Testis (tissue), 2 donors: ENCODE data around the gene PAX8.

Experiments used
- POLR2A ChIP-seq: fragments of 450-650 bp; IDR thresholded peaks from one replicate; pipeline ENCODE4 v1.6.1; 2017; ENCODE audit warnings: antibody characterized with exemption, mild to moderate bottlenecking, moderate library complexity
- TF ChIP-seq, protein P1 (sequence below), 3 experiments: fragments of 450-650 bp in 2 of 3; fragments of 200-600 bp in 1 of 3; sonication (generic) in 1 of 3; IDR thresholded peaks; one replicate each; pipeline ENCODE4 v1.5.1; 2016 to 2019; ENCODE audit warnings: antibody characterized with exemption in 3 of 3, mild to moderate bottlenecking in 2 of 3, moderate library complexity in 1 of 3

DNA sequence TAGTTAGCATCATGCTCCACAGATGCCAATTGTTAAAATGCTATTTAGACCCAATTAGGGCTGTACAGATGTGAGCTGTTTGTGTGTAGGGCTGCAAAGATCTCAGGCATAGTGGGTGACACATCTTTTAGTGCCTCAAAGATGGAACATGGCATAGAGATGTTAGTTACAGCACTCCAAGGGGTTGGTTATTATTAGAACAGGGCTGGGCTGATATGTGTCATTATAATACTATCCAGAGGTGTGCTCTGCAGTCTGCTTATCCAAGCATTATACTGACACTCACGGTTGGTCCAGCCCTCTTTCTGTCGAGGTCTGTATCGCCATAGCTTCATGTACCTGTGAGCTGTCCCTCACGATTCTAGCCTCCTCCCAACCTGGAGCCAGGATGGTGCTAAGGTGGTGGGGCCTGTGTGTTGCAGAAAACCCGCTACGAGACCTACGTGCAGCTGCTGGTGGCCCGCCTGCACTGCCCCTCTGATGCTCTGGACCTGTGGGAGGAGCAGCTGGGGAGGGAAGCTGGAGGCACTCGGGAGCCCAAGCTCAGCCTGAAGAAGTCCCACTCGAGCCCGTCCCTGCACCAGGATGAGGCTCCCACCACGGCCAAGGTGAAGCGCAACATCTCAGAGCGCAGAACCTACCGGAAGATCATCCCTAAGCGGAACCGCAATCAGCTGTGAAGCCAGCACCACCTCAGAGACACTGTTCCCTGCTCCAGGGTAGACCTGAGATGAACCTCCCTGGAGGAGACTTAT, 77.8 kb downstream of the PAX8 start:
- TF ChIP-seq, protein P1, sequence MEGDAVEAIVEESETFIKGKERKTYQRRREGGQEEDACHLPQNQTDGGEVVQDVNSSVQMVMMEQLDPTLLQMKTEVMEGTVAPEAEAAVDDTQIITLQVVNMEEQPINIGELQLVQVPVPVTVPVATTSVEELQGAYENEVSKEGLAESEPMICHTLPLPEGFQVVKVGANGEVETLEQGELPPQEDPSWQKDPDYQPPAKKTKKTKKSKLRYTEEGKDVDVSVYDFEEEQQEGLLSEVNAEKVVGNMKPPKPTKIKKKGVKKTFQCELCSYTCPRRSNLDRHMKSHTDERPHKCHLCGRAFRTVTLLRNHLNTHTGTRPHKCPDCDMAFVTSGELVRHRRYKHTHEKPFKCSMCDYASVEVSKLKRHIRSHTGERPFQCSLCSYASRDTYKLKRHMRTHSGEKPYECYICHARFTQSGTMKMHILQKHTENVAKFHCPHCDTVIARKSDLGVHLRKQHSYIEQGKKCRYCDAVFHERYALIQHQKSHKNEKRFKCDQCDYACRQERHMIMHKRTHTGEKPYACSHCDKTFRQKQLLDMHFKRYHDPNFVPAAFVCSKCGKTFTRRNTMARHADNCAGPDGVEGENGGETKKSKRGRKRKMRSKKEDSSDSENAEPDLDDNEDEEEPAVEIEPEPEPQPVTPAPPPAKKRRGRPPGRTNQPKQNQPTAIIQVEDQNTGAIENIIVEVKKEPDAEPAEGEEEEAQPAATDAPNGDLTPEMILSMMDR (IDR thresholded peaks at IDR 0.05), result no peak
- no peak for TF ChIP-seq POLR2A
